B cell (primary cell): ENCODE data around the gene ATRNL1. TPM values are rescaled to one million over a fixed set of nuclear protein-coding genes. Genes with fewer than 3 reads are reported as not detected.
"Not testable (repeated sequence)": the region's sequence is repeated elsewhere in the genome, so short reads cannot be mapped to it uniquely, and the experiment has no call there.

Source experiments
- ATAC-seq: fragments of 200-7000 bp; cut with Tn5 transposase; one replicate; pipeline ENCODE4 v1.10.0; 2021; ENCODE audit warnings: low read depth, mild to moderate bottlenecking, moderate number of reproducible peaks, moderate library complexity
- CTCF ChIA-PET: fragments of 350-600 bp; sonication (Branson Sonifier 250); formaldehyde crosslinking; loops from one replicate; lab custom pipeline; 2021; ENCODE audit warnings: antibody characterized with exemption, inconsistent platforms; lab: Charles Lee
- POLR2A ChIA-PET: fragments of 350-600 bp; sonication (Branson Sonifier 250); formaldehyde crosslinking; loops from one replicate; lab custom pipeline; 2021; ENCODE audit warnings: antibody characterized with exemption; lab: Charles Lee
- DNase-seq: peaks from one replicate; pipeline ENCODE4 v3.0.0; 2013
- H2AFZ ChIP-seq: 2 replicates; pipeline ENCODE4 v1.6.1; 2012; ENCODE audit warnings: mild to moderate bottlenecking, low read depth, low read length; ENCODE audit not compliant: insufficient read depth, poor library complexity, severe bottlenecking
- H3K27ac ChIP-seq, 2 donors: 1 replicate in 1 of 2; 2 replicates in 1 of 2; pipeline ENCODE4 v1.5.1; 2012 to 2013; ENCODE audit warnings: low read length in 2 of 2, mild to moderate bottlenecking in 2 of 2, moderate library complexity in 1 of 2
- H3K27me3 ChIP-seq, 4 experiments: fragments of 200-600 bp in 1 of 4; sonication (generic) in 1 of 4; replicated peaks in 1 of 4; 1 replicate in 2 of 4; 2 replicates in 2 of 4; pipeline versions ENCODE4 v1.6.1 to v1.7.0; 2013 to 2016; ENCODE audit warnings: low read length in 3 of 4, mild to moderate bottlenecking in 2 of 4, mixed read lengths in 1 of 4, moderate library complexity in 1 of 4; ENCODE audit not compliant: insufficient read depth in 4 of 4, control insufficient read depth in 3 of 4; ENCODE audit errors: control extremely low read depth in 1 of 4
- H3K36me3 ChIP-seq, 2 experiments: replicated peaks in 1 of 2; 1 replicate in 1 of 2; 2 replicates in 1 of 2; pipeline versions ENCODE4 v1.6.1 to v1.7.1; 2013; ENCODE audit warnings: low read length in 1 of 2; ENCODE audit not compliant: insufficient read depth in 2 of 2, control insufficient read depth in 1 of 2; ENCODE audit errors: control extremely low read depth in 1 of 2, extremely low read depth in 1 of 2
- H3K4me1 ChIP-seq, 2 donors: fragments of 200-600 bp in 1 of 2; sonication (generic) in 1 of 2; 1 replicate in 1 of 2; 2 replicates in 1 of 2; pipeline versions ENCODE4 v1.5.1 to v1.6.1; 2013 to 2017; ENCODE audit warnings: low read length in 2 of 2; ENCODE audit not compliant: control insufficient read depth in 2 of 2, insufficient read depth in 2 of 2
- H3K4me2 ChIP-seq: replicated peaks from 2 replicates; pipeline ENCODE3; 2012; ENCODE audit warnings: mild to moderate bottlenecking, low read depth, low read length; ENCODE audit not compliant: poor library complexity, severe bottlenecking
- H3K4me3 ChIP-seq, 5 experiments: fragments of 200-600 bp in 1 of 5; sonication (generic) in 1 of 5; 1 replicate in 3 of 5; 2 replicates in 2 of 5; pipeline versions ENCODE4 v1.5.1 to v1.7.0; 2011 to 2016; ENCODE audit warnings: low read length in 4 of 5, mild to moderate bottlenecking in 4 of 5, low read depth in 2 of 5, control low read depth in 1 of 5, moderate library complexity in 1 of 5; ENCODE audit not compliant: insufficient read depth in 1 of 5; ENCODE audit errors: control extremely low read depth in 1 of 5, extremely low read depth in 1 of 5
- H3K79me2 ChIP-seq: fragments of 200-600 bp; sonication (generic); one replicate; pipeline ENCODE4 v1.6.0; 2016; ENCODE audit warnings: low read length; ENCODE audit not compliant: control insufficient read depth, insufficient read depth
- H3K9ac ChIP-seq: fragments of 200-600 bp; sonication (generic); 2 replicates; pipeline ENCODE4 v1.6.1; 2017; ENCODE audit warnings: mild to moderate bottlenecking, low read length, moderate library complexity
- H3K9me3 ChIP-seq, 3 donors: one replicate each; pipeline versions ENCODE4 v1.6.1 to v1.7.1; 2013; ENCODE audit warnings: low read length in 2 of 3; ENCODE audit not compliant: control insufficient read depth in 2 of 3, insufficient read depth in 1 of 3; ENCODE audit errors: control extremely low read depth in 1 of 3
- H4K20me1 ChIP-seq: 2 replicates; pipeline ENCODE4 v1.6.0; 2012; ENCODE audit warnings: mild to moderate bottlenecking, low read length; ENCODE audit not compliant: insufficient read depth, control insufficient read depth, poor library complexity, severe bottlenecking
- H3K27ac Mint-ChIP-seq: one replicate; pipeline ENCODE4 v1.8.0; 2021; ENCODE audit warnings: mixed read lengths
- H3K27me3 Mint-ChIP-seq: one replicate; pipeline ENCODE4 v1.8.0; 2021; ENCODE audit warnings: mixed read lengths
- H3K4me1 Mint-ChIP-seq: one replicate; pipeline ENCODE4 v1.8.0; 2021; ENCODE audit warnings: mixed read lengths
- H3K4me3 Mint-ChIP-seq: one replicate; pipeline ENCODE4 v1.8.0; 2021; ENCODE audit warnings: mixed read lengths
- H3K9me3 Mint-ChIP-seq: one replicate; pipeline ENCODE4 v1.8.0; 2022; ENCODE audit warnings: mixed read lengths; ENCODE audit not compliant: insufficient read depth
- EZH2 ChIP-seq: IDR thresholded peaks from 2 replicates; pipeline ENCODE4 v1.6.1; 2012; ENCODE audit warnings: borderline replicate concordance, low read depth, mild to moderate bottlenecking, moderate library complexity, low read length; ENCODE audit not compliant: insufficient read depth, poor library complexity, severe bottlenecking
- WGBS: methylation state at CpG from one replicate; pipeline ENCODE4 v1.1.5; 2013; ENCODE audit warnings: missing lambda C conversion rate; ENCODE audit not compliant: insufficient coverage; 5-methylcytosine and 5-hydroxymethylcytosine counted together
- intact Hi-C: fragments of 100-400 bp; cut with micrococcal nuclease; formaldehyde crosslinking; loops from one replicate; pipeline ENCODE4 v1.10.0; 2022
- polyA plus RNA-seq: library from polyadenylated mRNA; depleted of rRNA; stranded (reverse); fragments of >200 nt; gene quantifications from 2 replicates; pipeline ENCODE4 v1.2.3, GENCODE V29; 2012
- total RNA-seq, 2 donors: library from RNA; stranded (reverse); fragments of 120-200 nt in 1 of 2; gene quantifications; 1 replicate in 1 of 2; 2 replicates in 1 of 2; pipeline versions ENCODE4 v1.2.3 to v1.2.4, GENCODE V29; 2013 to 2022
- TF ChIP-seq, protein P1 (sequence below): fragments of 200-600 bp; IDR thresholded peaks from one replicate; pipeline ENCODE4 v1.8.0; 2022; ENCODE audit warnings: antibody characterized with exemption, mild to moderate bottlenecking

Gene ATRNL1
- total and polyA plus RNA-seq, 2 donors (not counting 1 experiment from before 2014, with no cell fraction given): 0.24 to 2.2 TPM

DNA sequence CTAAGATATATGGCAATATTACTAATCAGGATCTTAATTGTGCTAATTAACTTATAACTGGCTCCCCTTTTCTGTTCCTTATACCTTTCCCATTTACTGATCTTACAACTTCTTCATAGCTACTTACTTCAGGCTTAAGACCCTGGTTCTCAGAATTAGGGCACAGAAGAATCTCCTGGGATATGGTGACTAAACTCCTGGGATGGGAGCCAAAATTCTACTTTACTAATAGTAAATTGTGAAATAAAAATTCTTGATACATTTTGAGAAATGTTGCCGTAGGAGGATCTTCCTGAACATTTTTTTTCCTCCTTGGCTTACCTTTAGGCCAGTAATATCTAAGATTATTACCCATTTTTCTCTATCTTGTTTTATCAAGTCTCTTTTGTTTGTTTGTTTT lies 309.5 kb downstream of the ATRNL1 start:
- intact Hi-C loops: no loop called here
- no peaks in the 10 kb centered on the region for H3K4me1 Mint-ChIP-seq

GRCh38 chr10:115405838-115406237 lies 312.7 kb downstream of the ATRNL1 start:
- H3K4me3 ChIP-seq, H3K27me3 Mint-ChIP-seq, POLR2A ChIA-PET, H3K27me3 ChIP-seq, H3K36me3 ChIP-seq, H2AFZ ChIP-seq, H3K9ac ChIP-seq, CTCF ChIA-PET, H3K4me1 Mint-ChIP-seq, H3K27ac Mint-ChIP-seq, H3K4me3 Mint-ChIP-seq, H3K4me1 ChIP-seq, H3K79me2 ChIP-seq, H3K9me3 ChIP-seq, H4K20me1 ChIP-seq, H3K9me3 Mint-ChIP-seq, DNase-seq, H3K4me2 ChIP-seq, H3K27ac ChIP-seq, intact Hi-C loops, ATAC-seq: not testable (repeated sequence)
- WGBS: no CpG with 5 or more reads among the region's 3 CpGs

More for the DNA sequence above, 309.5 kb downstream of the ATRNL1 start:
- ChIA-PET CTCF (no interaction called here), POLR2A (no interaction called here)
- Histone ChIP-seq H2AFZ (no peak overlapping the region), H3K4me1 (no peaks in the 10 kb centered on the region), H3K27ac (no peak overlapping the region), H3K4me2 (no peak overlapping the region), H3K36me3 (no peaks in the 10 kb centered on the region), H3K9me3 (no peaks in the 10 kb centered on the region), H3K27me3 (no peaks in the 10 kb centered on the region), H3K9ac (no peak overlapping the region), H3K79me2 (no peaks in the 10 kb centered on the region), H4K20me1 (no peaks in the 10 kb centered on the region), H3K4me3 (no peak overlapping the region)
- Mint-ChIP-seq H3K27ac (no peak overlapping the region), H3K4me3 (no peak overlapping the region), H3K9me3 (peaks cover 4% of the 10 kb centered on the region), H3K27me3 (no peaks in the 10 kb centered on the region)
- no CpG with 5 or more reads among the region's 1 CpG for WGBS
- TF ChIP-seq EZH2: no peak
- TF ChIP-seq, protein P1, sequence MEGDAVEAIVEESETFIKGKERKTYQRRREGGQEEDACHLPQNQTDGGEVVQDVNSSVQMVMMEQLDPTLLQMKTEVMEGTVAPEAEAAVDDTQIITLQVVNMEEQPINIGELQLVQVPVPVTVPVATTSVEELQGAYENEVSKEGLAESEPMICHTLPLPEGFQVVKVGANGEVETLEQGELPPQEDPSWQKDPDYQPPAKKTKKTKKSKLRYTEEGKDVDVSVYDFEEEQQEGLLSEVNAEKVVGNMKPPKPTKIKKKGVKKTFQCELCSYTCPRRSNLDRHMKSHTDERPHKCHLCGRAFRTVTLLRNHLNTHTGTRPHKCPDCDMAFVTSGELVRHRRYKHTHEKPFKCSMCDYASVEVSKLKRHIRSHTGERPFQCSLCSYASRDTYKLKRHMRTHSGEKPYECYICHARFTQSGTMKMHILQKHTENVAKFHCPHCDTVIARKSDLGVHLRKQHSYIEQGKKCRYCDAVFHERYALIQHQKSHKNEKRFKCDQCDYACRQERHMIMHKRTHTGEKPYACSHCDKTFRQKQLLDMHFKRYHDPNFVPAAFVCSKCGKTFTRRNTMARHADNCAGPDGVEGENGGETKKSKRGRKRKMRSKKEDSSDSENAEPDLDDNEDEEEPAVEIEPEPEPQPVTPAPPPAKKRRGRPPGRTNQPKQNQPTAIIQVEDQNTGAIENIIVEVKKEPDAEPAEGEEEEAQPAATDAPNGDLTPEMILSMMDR: no peak
- ATAC-seq (no peak), DNase-seq (no peak)
